Putamen (tissue), 1 donor: Measurements from ENCODE around the gene KLHDC7B.
"Not testable (repeated sequence)": the region's sequence is repeated elsewhere in the genome, so short reads cannot be mapped to it uniquely, and the experiment has no call there.

Experiments
- DNase-seq: peaks from one replicate; pipeline ENCODE4 v3.0.0-alpha.2; 2016; ENCODE audit warnings: low spot score

The KLHDC7B gene

DNA sequence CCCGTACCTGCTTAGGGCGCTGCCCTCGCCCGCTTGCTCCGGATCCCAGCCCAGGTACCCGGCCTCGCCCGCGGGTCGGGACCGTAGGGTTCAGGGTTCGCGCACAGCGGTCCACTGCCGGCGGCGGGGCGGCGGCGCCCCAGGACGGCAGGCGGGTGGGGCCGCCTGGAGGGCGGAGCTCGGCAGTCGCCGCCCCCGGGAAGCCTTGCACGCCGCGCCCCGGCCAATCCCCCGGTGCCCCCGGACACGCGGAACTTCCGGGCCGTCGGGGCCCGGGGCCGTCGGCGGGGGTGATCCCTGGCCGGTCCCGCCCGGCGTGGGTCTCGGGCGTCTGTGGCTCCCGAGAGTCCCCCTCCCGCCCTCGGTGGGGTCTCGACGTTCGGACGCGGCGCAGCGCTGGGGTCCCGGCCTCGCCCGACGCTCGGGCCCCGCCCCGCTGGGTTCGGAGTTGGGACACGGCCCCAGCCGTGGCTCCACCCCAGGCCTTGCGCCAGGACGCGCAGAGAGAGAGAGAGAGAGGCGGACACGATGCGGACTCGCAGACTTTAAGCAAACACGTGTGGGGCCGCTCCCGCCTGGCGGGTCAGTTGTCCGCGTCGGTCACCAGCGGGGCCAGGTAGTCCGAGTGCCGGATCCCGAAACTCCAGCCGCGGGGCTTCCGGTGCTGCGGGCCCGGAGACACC lies 15.7 kb upstream of the KLHDC7B start, which contains the start of gene TYMP:
Gene TYMP, minus strand, starts transcription at position 116 of the 683 bp plus-strand sequence. CDS start 303 bp downstream, outside the sequence.
- no peak for DNase-seq

- no peak for DNase-seq
Observed at GRCh38 chr22:50530580-50530876, 15.2 kb upstream of the KLHDC7B start.

- DNase-seq, result no peak
Observed at GRCh38 chr22:50530877-50531545, 14.7 kb upstream of the KLHDC7B start.

GRCh38 chr22:50531546-50531961 lies 14.1 kb upstream of the KLHDC7B start:
- DNase-seq, result no peak

DNA sequence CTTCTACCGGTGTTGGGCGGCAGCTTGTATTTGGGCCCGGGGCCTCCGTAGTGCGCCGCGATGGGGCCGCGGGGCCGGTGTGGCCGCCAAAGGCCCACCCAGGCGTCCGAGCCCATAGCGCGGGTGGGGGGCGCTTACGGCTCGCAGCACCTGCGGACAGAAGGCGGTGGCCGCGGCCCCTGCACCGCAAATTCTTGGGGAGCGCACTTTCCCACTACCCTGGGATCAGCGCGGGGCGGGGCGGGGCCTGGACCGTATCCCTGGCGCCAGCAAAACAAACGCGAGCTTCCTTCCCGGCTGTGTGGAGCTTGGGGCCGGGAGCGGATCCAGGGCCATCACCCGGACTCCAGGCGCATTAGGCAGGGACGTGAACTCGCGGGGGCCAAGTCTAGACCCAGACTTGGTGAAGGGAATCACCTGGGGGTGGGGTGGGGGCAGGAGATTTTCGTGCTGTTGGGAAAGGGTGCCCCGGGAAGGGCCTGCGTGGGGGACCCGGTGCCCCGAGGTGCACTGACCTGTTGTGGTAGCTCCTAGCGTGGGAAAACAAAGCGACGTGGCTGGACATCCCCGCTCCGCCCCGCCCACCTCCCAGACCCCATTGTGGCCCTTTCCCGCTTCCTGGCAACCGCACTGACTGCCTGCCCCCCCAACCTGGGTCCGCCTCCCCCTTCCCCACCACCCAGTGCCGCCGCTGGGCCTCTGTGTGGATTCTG lies 13.6 kb upstream of the KLHDC7B start:
- no peak for DNase-seq

GRCh38 chr22:50532824-50533796 lies 12.6 kb upstream of the KLHDC7B start:
- DNase-seq, result no peak

DNA sequence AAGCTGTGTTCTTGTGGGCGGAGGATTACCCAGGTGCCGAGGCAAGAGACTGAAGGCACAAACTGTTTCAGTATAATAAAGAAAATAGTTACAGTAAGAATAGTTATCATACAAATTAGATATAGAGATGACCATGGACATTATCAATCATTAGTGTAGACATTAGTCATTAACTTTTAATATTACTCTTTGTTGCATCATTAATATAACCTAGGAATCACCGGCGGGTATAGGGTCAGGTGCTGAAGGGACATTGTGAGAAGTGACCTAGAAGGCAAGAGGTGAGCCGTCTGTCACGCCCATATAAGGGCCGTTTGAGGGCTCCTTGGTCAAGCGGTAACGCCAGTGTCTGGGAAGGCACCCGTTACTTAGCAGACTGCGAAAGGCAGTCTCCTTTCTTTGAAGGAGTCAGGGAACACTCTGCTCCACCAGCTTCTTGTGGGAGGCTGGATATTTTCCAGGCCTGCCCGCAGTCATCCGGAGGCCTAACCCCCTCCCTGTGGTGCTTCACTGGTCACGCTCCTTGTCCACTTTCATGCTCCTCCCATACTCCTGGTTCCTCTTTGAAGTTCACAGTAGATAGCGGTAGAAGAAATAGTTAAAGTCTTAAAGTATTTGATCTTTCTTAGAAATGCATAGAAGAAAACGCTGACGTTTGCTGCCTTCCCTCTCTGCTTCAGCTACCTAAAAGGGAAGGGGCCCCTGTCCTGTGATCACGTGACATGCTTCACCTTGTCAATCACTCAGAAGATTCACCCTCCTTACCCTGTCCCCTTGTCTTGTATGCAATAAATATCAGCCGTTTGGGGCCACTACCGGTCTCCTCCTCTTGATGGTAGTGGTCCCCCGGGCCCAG lies 11.6 kb upstream of the KLHDC7B start:
- DNase-seq, result not testable (repeated sequence)

DNA sequence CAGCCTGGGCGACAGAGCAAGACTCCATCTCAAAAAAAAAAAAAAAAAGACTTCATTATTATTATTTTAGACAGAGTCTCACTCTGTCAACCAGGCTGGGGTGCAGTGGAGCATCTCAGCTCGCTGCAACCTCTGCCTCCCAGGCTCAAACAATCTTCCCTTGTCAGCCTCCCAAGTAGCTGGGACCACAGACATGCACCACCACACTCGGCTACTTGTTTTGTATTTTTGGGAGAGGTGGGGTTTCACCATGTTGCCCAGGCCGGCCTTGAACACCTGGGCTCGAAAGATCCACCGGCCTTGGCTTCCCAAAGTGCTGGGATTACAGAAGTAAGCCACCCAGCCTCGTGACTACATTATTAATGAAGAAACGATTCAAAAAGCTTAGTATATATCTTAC lies 10.6 kb upstream of the KLHDC7B start:
- no peak for DNase-seq

DNA sequence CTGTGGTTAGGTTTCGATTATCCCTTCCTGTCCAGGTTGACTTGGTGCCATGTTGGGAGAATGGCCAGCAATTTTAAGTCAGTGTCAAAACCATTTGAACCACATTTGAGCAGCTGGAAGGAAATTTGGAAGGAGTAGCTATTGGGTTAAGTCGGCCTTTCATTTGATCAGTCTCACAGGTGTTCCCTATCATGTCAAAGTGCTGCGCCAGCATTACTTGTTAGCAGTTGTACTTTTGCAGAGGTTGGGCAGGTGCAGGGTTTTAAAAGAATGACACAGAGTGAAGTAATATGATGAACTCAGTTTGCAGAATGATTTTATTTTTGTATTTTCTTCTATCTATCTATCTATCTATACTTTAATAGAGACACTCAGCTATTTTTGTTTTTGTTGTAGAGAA lies 9.5 kb upstream of the KLHDC7B start:
- no peak for DNase-seq

- no peak for DNase-seq
Observed at GRCh38 chr22:50537765-50538164, 7.9 kb upstream of the KLHDC7B start.

DNA sequence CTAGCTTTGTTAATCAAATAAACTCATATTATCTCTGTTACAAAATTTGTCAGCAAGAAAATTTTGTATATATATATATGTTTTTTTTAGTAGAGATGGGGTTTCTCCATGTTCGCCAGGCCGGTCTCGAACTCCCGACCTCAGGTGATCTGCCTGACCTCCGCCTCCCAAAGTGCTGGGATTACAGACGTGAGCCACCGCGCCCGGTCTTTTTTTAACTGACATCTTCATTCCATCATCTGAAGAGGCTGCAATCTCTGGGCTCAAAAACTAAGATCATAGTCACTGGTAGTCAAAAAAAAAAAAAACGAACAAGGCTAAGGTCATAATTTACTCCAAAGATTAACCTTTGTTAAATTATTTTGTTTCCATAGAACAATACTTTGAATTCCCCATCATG lies 5.3 kb upstream of the KLHDC7B start:
- no peak for DNase-seq

DNA sequence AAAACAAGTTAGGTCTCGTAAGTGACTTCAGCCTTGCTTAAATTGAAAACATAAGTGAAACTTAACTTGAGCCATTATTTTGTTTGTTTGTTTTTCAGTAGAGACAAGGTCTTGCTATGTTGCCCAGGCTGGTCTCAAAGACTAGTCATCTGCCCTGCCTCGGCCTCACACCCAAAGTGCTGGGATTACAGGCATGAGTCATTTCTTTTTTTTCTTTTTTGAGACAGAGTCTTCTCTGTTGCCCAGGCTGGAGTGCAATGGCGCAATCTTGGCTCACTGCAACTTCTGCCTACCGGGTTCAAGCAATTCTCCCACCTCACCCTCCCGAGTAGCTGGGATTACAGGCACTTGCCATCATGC lies 4.1 kb upstream of the KLHDC7B start:
- DNase-seq, result not testable (repeated sequence)

GRCh38 chr22:50542416-50542927 lies 3.2 kb upstream of the KLHDC7B start:
- no peak for DNase-seq

DNA sequence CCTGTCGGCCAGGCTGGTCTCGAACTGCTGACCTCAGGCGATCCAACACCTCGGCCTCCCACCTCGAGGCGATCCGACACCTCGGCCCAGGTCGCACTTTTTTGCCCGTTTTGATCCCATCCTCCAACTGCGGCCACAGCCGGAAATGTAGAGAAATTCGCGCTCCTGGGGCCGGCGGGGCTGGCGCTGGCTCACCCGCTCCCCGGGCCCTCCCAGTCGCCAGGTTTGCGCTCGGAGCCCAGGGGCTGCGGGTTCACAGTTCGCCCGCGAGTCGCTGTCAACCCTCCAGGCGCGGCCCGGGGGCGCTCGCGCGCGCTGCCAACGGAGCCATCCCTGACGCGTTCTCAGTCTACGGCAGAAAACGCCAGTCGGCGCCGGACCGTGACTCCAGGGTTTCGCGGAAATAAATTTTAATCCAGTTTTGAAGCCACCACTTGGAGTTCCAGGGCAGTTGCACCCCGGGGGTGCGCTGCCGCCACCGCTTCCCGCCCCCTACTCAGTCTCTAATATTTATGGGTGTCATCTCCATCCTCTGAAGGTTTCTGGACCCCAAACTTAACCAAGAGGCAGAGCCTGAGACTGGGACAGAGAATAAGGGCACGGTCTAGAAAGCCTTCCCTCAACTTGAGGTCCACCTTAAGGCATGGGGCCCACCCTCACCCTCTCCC lies 1.5 kb upstream of the KLHDC7B start:
- no peak for DNase-seq

DNA sequence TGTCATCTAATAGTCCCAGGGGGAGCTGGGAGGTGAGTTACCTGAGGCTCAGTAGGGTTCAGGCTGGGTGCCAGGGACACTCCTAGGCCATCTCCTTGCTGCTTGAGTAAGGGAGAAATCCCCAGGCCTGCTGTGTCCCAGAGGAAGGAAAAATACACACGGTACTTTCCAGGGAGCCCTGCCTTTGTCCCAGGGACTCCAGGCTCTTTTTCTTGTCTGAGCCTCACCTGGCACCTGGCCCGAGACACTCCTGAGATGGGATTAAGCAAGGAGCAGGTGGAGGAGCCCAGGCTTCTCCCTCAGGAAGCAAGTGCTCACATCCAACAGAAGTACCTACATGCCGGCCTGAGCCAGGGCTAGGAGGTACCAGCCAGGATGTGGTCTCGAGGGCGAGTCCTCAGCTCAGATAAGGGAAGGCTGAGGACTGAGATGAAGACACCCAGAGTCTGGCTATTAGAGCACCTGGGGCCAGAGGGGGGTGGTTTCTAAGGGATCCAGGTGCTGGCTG lies 899 bp upstream of the KLHDC7B start:
- no peak for DNase-seq

GRCh38 chr22:50546326-50547262 lies 895 bp downstream of the KLHDC7B start:
- DNase-seq, result no peak

- DNase-seq, result no peak
Observed at GRCh38 chr22:50547263-50547985, 1.7 kb downstream of the KLHDC7B start.
